ENCODE measurements around the gene SMYD3. TPM values are rescaled to one million over a fixed set of nuclear protein-coding genes. Genes with fewer than 3 reads are reported as not detected.

Gene SMYD3
- total and polyA plus RNA-seq, 9 of the 15 experiments (the other 6 are each of a cell fraction or from before 2014, with no cell fraction given): 128 to 440 (median 197) TPM

- TF ChIP-seq STAT6 (CRISPR knock-in tag; IDR thresholded peaks at IDR 0.05): no peak
- no peak for TF ChIP-seq TCF15 (CRISPR knock-in tag; IDR thresholded peaks at IDR 0.05)
- no peak for TF ChIP-seq PTRF (tag; IDR thresholded peaks at IDR 0.05)
- no peak for TF ChIP-seq ZNF766 (CRISPR knock-in tag; conservative IDR thresholded peaks at IDR 0.05)
- TF ChIP-seq ELK1 (CRISPR knock-in tag; IDR thresholded peaks at IDR 0.05): no peak
- TF ChIP-seq POLR3A (IDR thresholded peaks at IDR 0.05; ENCODE audit: borderline replicate concordance, extremely low read depth, insufficient read depth, insufficient read length): no peak
- no peak for TF ChIP-seq MYC (IDR thresholded peaks at IDR 0.05; ENCODE audit: low read depth, low read length)
- no peak for TF ChIP-seq MYC (CRISPR knock-in tag; IDR thresholded peaks at IDR 0.05; ENCODE audit: borderline replicate concordance, low read depth)
- peak; percentile 100 for TF ChIP-seq MEIS2 (IDR thresholded peaks at IDR 0.05; ENCODE audit: partially characterized antibody)
- TF ChIP-seq TAF9B (IDR thresholded peaks at IDR 0.05; ENCODE audit: partially characterized antibody): peak; percentile 45
- TF ChIP-seq TAF7 (tag; IDR thresholded peaks at IDR 0.05): no peak
- TF ChIP-seq GABPA (tag; conservative IDR thresholded peaks at IDR 0.05; ENCODE audit: low read depth): no peak
- TF ChIP-seq ZFX (CRISPR knock-in tag; IDR thresholded peaks at IDR 0.05): no peak
- TF ChIP-seq ZNF217 (CRISPR knock-in tag; IDR thresholded peaks at IDR 0.05): no peak
- TF ChIP-seq ZNF431 (CRISPR knock-in tag; IDR thresholded peaks at IDR 0.05): 0 out of 2 replicates have a peak, but pooled peaks have one; percentile 35
- TF ChIP-seq TRIM28 (IDR thresholded peaks at IDR 0.05): 0 out of 2 replicates have a peak, but pooled peaks have one; percentile 36
- TF ChIP-seq ZNF384 (IDR thresholded peaks at IDR 0.05; ENCODE audit: low read depth, low read length): no peak
- no peak for TF ChIP-seq CBX5 (IDR thresholded peaks at IDR 0.05; ENCODE audit: borderline replicate concordance, low read depth)
- no peak for TF ChIP-seq HNRNPUL1 (IDR thresholded peaks at IDR 0.05; ENCODE audit: low read length)
- TF ChIP-seq PRPF4 (IDR thresholded peaks at IDR 0.05; ENCODE audit: insufficient read depth, low read depth, low read length, poor library complexity, severe bottlenecking): no peak
- no peak for TF ChIP-seq ZNF280B (CRISPR knock-in tag; IDR thresholded peaks at IDR 0.05)
- 0 out of 4 replicates have a peak, but pooled peaks of 1 of the 2 experiments have one; percentile 22 for TF ChIP-seq MAZ (CRISPR knock-in tag; conservative IDR thresholded peaks at IDR 0.05 in 1 of 2, IDR thresholded peaks at IDR 0.05 in 1 of 2)
- no peak for TF ChIP-seq HDGF (IDR thresholded peaks at IDR 0.05)
- no peak for TF ChIP-seq SP2 (IDR thresholded peaks at IDR 0.05; ENCODE audit: extremely low read depth, low read depth, low read length, poor library complexity, severe bottlenecking)
Observed at GRCh38 chr1:246153796-246154212, 353.3 kb downstream of the SMYD3 start (continued).

Measured in K562 (cell line).